HUES64 (cell line): Measurements from ENCODE around the gene STOML1.
"Not testable (repeated sequence)": the region's sequence is repeated elsewhere in the genome, so short reads cannot be mapped to it uniquely, and the experiment has no call there.

Experiments used
- H3K27ac ChIP-seq: 2 replicates; pipeline ENCODE4 v1.7.0; 2013; ENCODE audit warnings: low read depth, low read length, inconsistent platforms
- H3K27me3 ChIP-seq: 2 replicates; pipeline ENCODE4 v1.6.1; 2013; ENCODE audit warnings: mild to moderate bottlenecking, low read length; ENCODE audit not compliant: insufficient read depth
- H3K36me3 ChIP-seq: 2 replicates; pipeline ENCODE4 v1.6.1; 2013; ENCODE audit warnings: mild to moderate bottlenecking, low read length; ENCODE audit not compliant: insufficient read depth
- H3K4me1 ChIP-seq: 2 replicates; pipeline ENCODE4 v1.6.1; 2013; ENCODE audit warnings: mild to moderate bottlenecking, low read length, moderate library complexity; ENCODE audit not compliant: insufficient read depth
- H3K4me3 ChIP-seq: 2 replicates; pipeline ENCODE4 v1.5.1; 2013; ENCODE audit warnings: mild to moderate bottlenecking, low read length, moderate library complexity
- H3K9ac ChIP-seq: 2 replicates; pipeline ENCODE4 v1.6.1; 2013; ENCODE audit warnings: mild to moderate bottlenecking, low read depth, low read length
- H3K9me3 ChIP-seq: 2 replicates; pipeline ENCODE4 v1.6.1; 2013; ENCODE audit warnings: low read depth, low read length; ENCODE audit not compliant: insufficient read depth
- WGBS: fragments of 150-250, 120-280 bp; methylation state at CpG from one replicate; pipeline ENCODE4 v1.1.7; 2013; ENCODE audit warnings: missing lambda C conversion rate; 5-methylcytosine and 5-hydroxymethylcytosine counted together

Gene STOML1

DNA sequence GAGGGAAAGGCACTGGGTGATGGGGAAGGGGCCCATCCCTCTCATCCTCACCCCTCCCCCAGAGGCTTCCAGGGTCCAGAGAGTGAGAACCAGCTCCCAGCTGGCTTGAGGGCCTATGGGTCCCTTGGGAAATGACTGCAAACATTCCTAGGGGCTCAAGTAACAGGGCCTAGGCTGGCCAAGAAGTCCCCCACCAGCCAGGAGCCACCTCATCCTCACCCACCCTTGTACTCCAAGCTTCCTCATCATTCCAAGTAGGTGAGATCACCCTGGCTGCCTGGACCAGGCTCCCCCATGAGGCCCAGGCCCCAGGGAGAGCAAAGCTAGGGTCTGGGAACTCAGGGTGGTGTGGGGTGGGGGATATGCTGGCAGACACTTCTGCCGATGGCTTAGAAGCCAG is 51.1 kb downstream of the STOML1 start:
- Histone ChIP-seq H3K4me1 (peaks cover 9% of the 10 kb centered on the region), H3K9ac (no peak overlapping the region), H3K27me3 (no peaks in the 10 kb centered on the region), H3K36me3 (no peaks in the 10 kb centered on the region), H3K27ac (no peak overlapping the region), H3K4me3 (no peak overlapping the region), H3K9me3 (no peaks in the 10 kb centered on the region)
- WGBS: 100% methylated on average over 1 of the region's 1 CpG

GRCh38 chr15:73940061-73940981 is 51.8 kb downstream of the STOML1 start:
- peaks cover 10% of the 10 kb centered on the region for H3K4me1 ChIP-seq
- H3K36me3 ChIP-seq: no peaks in the 10 kb centered on the region
- H3K27me3 ChIP-seq: no peaks in the 10 kb centered on the region
- WGBS: 84% methylated on average over 8 of the region's 8 CpGs
- no peak overlapping the region for H3K4me3 ChIP-seq
- no peaks in the 10 kb centered on the region for H3K9me3 ChIP-seq
- H3K27ac ChIP-seq: no peak overlapping the region
- no peak overlapping the region for H3K9ac ChIP-seq

GRCh38 chr15:73939138-73939537 is 53.0 kb downstream of the STOML1 start:
- no peak overlapping the region; the same call in 1 of the 2 replicates for H3K9ac ChIP-seq
- H3K4me3 ChIP-seq: no peak overlapping the region
- 76% methylated on average over 4 of the region's 4 CpGs for WGBS
- H3K27ac ChIP-seq: no peak overlapping the region
- H3K4me1 ChIP-seq: peaks cover 14% of the 10 kb centered on the region
- H3K9me3 ChIP-seq: no peaks in the 10 kb centered on the region
- H3K36me3 ChIP-seq: no peaks in the 10 kb centered on the region
- no peaks in the 10 kb centered on the region for H3K27me3 ChIP-seq

DNA sequence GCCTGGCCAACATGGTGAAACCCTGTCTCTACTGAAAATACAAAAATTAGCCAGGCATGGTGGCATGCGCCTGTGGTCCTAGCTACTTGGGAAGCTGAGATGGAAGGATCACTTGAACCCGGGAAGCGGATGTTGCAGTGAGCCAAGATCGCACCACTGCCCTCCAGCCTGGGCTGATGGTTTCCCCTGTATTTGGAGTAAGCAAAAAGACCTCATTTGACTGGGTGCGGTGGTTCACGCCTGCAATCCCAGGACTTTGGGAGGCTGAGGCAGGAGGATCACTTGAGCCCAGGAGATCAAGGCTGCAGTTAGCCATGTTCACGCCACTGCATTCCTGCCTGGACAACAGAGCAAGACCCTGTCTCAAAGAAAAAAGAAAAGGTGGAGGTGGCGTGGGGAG is 53.6 kb downstream of the STOML1 start:
- H3K27me3 ChIP-seq, H3K9ac ChIP-seq, H3K4me3 ChIP-seq, H3K36me3 ChIP-seq, H3K9me3 ChIP-seq, H3K27ac ChIP-seq: not testable (repeated sequence)
- 96% methylated on average over 8 of the region's 8 CpGs for WGBS
- peaks cover 12% of the 10 kb centered on the region for H3K4me1 ChIP-seq

- Histone ChIP-seq H3K4me3 (no peak overlapping the region), H3K27me3 (no peaks in the 10 kb centered on the region), H3K9me3 (no peaks in the 10 kb centered on the region), H3K9ac (no peak overlapping the region), H3K4me1 (peaks cover 12% of the 10 kb centered on the region), H3K27ac (no peak overlapping the region), H3K36me3 (no peaks in the 10 kb centered on the region)
- WGBS: 96% methylated on average over 11 of the region's 11 CpGs
Observed at GRCh38 chr15:73937726-73938125, 54.4 kb downstream of the STOML1 start.

DNA sequence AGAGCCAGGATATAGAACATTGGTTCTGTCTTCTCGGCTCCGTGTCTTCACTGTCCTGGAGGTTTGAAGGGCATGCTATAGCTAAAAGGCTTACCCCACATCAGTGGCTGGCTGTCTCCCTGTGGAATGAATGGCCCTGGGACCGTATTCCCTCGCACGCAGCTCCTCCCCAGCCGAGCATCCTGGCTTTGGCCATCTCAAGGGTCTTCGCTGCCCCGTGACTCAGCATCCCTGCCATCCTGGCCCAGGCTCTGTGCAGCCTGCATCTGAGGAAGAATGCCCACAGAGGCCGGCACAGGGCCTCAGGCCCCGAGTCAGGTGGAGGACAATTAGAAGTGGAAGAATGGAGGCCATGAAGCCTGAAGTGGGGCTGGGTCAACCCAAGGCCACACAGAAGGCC is 54.8 kb downstream of the STOML1 start:
- Histone ChIP-seq H3K9ac (no peak overlapping the region), H3K36me3 (no peaks in the 10 kb centered on the region), H3K27me3 (no peaks in the 10 kb centered on the region), H3K4me1 (peaks cover 12% of the 10 kb centered on the region), H3K27ac (no peak overlapping the region), H3K9me3 (no peaks in the 10 kb centered on the region), H3K4me3 (no peak overlapping the region)
- WGBS: 82% methylated on average over 10 of the region's 10 CpGs

GRCh38 chr15:73936588-73937290 is 55.4 kb downstream of the STOML1 start:
- no peak overlapping the region for H3K27ac ChIP-seq
- H3K9me3 ChIP-seq: no peaks in the 10 kb centered on the region
- WGBS: 83% methylated on average over 11 of the region's 12 CpGs
- peak overlapping the region; percentile 22; the same call in 1 of the 2 replicates for H3K9ac ChIP-seq
- peaks cover 12% of the 10 kb centered on the region for H3K4me1 ChIP-seq
- no peak overlapping the region for H3K4me3 ChIP-seq
- no peaks in the 10 kb centered on the region for H3K36me3 ChIP-seq
- no peaks in the 10 kb centered on the region for H3K27me3 ChIP-seq

GRCh38 chr15:73936181-73936580 is 55.9 kb downstream of the STOML1 start:
- H3K27ac ChIP-seq: no peak overlapping the region
- no peak overlapping the region for H3K4me3 ChIP-seq
- 79% methylated on average over 5 of the region's 5 CpGs for WGBS
- no peaks in the 10 kb centered on the region for H3K9me3 ChIP-seq
- H3K9ac ChIP-seq: no peak overlapping the region
- H3K4me1 ChIP-seq: peaks cover 12% of the 10 kb centered on the region
- H3K27me3 ChIP-seq: no peaks in the 10 kb centered on the region
- H3K36me3 ChIP-seq: no peaks in the 10 kb centered on the region

DNA sequence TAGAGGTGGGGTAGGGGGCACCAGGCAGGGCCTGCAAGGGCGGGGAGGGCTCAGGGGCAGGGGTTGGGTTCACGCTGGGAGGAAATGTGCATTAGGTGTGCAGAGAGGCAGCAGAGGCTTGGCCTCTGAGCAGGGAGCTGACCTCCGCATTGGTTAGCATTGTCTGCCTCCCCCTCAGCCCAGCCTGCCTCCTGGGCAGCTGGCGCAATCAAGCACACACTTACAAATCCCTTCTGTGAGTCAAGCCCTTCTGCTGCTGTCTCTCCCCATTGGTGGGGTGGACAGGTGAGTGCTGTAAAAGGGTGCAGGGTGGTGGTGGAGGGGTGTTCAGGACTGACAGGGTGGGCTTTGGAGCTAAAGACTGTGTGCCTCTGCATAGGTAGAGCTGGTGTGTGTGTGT is 56.5 kb downstream of the STOML1 start:
- Histone ChIP-seq H3K27ac (no peak overlapping the region), H3K4me3 (no peak overlapping the region), H3K27me3 (no peaks in the 10 kb centered on the region), H3K4me1 (peaks cover 12% of the 10 kb centered on the region), H3K9me3 (no peaks in the 10 kb centered on the region), H3K9ac (no peak overlapping the region), H3K36me3 (no peaks in the 10 kb centered on the region)
- 73% methylated on average over 4 of the region's 4 CpGs for WGBS

DNA sequence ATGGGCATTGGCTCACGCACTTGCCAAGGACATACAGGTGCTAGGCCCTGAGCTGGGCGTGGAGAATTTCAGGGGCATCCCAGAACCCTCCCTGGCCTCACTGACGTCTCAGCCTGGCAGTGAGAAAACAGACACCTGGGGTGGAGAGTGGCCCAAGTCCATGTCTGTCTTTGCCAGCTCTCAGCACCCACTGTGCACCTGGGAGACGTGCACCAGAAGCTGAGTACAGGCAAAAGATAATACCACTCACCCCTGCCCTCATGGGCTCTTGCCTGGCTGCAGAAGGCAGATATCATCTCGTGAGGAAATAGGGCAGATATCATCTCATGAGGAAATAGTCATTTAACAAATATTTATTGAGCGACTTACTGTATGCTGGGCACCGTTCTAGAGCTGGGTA is 57.8 kb downstream of the STOML1 start:
- 92% methylated on average over 7 of the region's 7 CpGs for WGBS
- no peaks in the 10 kb centered on the region for H3K9me3 ChIP-seq
- no peak overlapping the region for H3K27ac ChIP-seq
- H3K36me3 ChIP-seq: no peaks in the 10 kb centered on the region
- no peaks in the 10 kb centered on the region for H3K27me3 ChIP-seq
- H3K9ac ChIP-seq: no peak overlapping the region
- H3K4me1 ChIP-seq: peaks cover 12% of the 10 kb centered on the region
- H3K4me3 ChIP-seq: no peak overlapping the region

- Histone ChIP-seq H3K27ac (no peak overlapping the region), H3K36me3 (no peaks in the 10 kb centered on the region), H3K9ac (no peak overlapping the region), H3K9me3 (no peaks in the 10 kb centered on the region), H3K4me1 (peaks cover 15% of the 10 kb centered on the region), H3K4me3 (no peak overlapping the region), H3K27me3 (no peaks in the 10 kb centered on the region)
- 77% methylated on average over 6 of the region's 6 CpGs for WGBS
Observed at GRCh38 chr15:73932381-73933191, 59.5 kb downstream of the STOML1 start.
